Right renal pelvis (tissue), 4 donors: ENCODE results near the gene DNASE1. TPM values are rescaled to one million over a fixed set of nuclear protein-coding genes. Genes with fewer than 3 reads are reported as not detected.
"Not testable (repeated sequence)": the region's sequence is repeated elsewhere in the genome, so short reads cannot be mapped to it uniquely, and the experiment has no call there.

Experiments
- DNase-seq, 4 donors: peaks; one replicate each; pipeline ENCODE4 v3.0.0-alpha.2; 2013; ENCODE audit warnings: low read depth in 4 of 4, low spot score in 3 of 4, missing footprints in 1 of 4
- polyA plus RNA-seq, 4 donors: library from polyadenylated mRNA; unstranded; fragments of 120-200 nt; gene quantifications; one replicate each; pipeline ENCODE4 v1.2.1, GENCODE V29; 2013; ENCODE audit not compliant: insufficient read length in 4 of 4

DNASE1 gene
- polyA plus RNA-seq, 4 donors, result 24.9 to 32.5 (median 30.7) TPM

- no peak for DNase-seq
Measured at GRCh38 chr16:3640632-3641501, 13.6 kb upstream of the DNASE1 start.

- no peak for DNase-seq
Measured at GRCh38 chr16:3641801-3642396, 12.6 kb upstream of the DNASE1 start.

GRCh38 chr16:3642397-3643094 is 11.9 kb upstream of the DNASE1 start:
- DNase-seq, result no peak

GRCh38 chr16:3643095-3643730 is 11.3 kb upstream of the DNASE1 start:
- DNase-seq, result no peak

- DNase-seq, result no peak
Measured at GRCh38 chr16:3645108-3645503, 9.4 kb upstream of the DNASE1 start.

- DNase-seq, result peak in 2 of 4 donors; percentile 41 to 56
Measured at GRCh38 chr16:3645504-3646347, 8.8 kb upstream of the DNASE1 start.

- DNase-seq, result no peak
Measured at GRCh38 chr16:3646348-3646920, 8.1 kb upstream of the DNASE1 start.

GRCh38 chr16:3650631-3651265 is 3.7 kb upstream of the DNASE1 start:
- DNase-seq, result no peak

- no peak for DNase-seq
Measured at GRCh38 chr16:3651461-3652372, 2.8 kb upstream of the DNASE1 start.

GRCh38 chr16:3652373-3653195 is 1.9 kb upstream of the DNASE1 start:
- no peak for DNase-seq

GRCh38 chr16:3655030-3655395 is 522 bp downstream of the DNASE1 start:
- no peak for DNase-seq

- no peak for DNase-seq
Measured at GRCh38 chr16:3655396-3656159, 1.1 kb downstream of the DNASE1 start.

GRCh38 chr16:3656160-3656490 is 1.6 kb downstream of the DNASE1 start:
- DNase-seq, result not testable (repeated sequence)

- no peak for DNase-seq
Measured at GRCh38 chr16:3656491-3657468, 2.3 kb downstream of the DNASE1 start.

GRCh38 chr16:3659251-3659650 is 4.8 kb downstream of the DNASE1 start:
- DNase-seq, result no peak

- DNase-seq, result no peak
Measured at GRCh38 chr16:3661311-3661710, 6.8 kb downstream of the DNASE1 start.
